Karpas-422 (cell line): ENCODE measurements around the gene TBC1D22A. TPM values are rescaled to one million over a fixed set of nuclear protein-coding genes. Genes with fewer than 3 reads are reported as not detected.

Source experiments
- DNase-seq: peaks from one replicate; pipeline ENCODE4 v3.0.0-alpha.2; 2015
- H2AFZ ChIP-seq: fragments of 200-600 bp; sonication (generic); 2 replicates; pipeline ENCODE4 v1.6.1; 2014; ENCODE audit warnings: antibody characterized with exemption, low read length, mixed read lengths
- H3K27ac ChIP-seq: fragments of 200-600 bp; sonication (generic); 2 replicates; pipeline ENCODE4 v1.5.1; 2014; ENCODE audit warnings: mild to moderate bottlenecking, low read length, moderate library complexity
- H3K27me3 ChIP-seq: fragments of 200-600 bp; sonication (generic); 2 replicates; pipeline ENCODE4 v1.6.1; 2014; ENCODE audit warnings: low read length, mixed read lengths
- H3K36me3 ChIP-seq: fragments of 200-600 bp; sonication (generic); 2 replicates; pipeline ENCODE4 v1.6.1; 2014; ENCODE audit warnings: low read length, mixed read lengths; ENCODE audit not compliant: insufficient read depth
- H3K4me1 ChIP-seq: fragments of 200-600 bp; sonication (generic); 2 replicates; pipeline ENCODE4 v1.6.1; 2014; ENCODE audit warnings: mild to moderate bottlenecking, low read length, mixed read lengths
- H3K4me2 ChIP-seq: fragments of 200-600 bp; sonication (generic); 2 replicates; pipeline ENCODE4 v1.6.1; 2014; ENCODE audit warnings: low read length, low read depth, mild to moderate bottlenecking; ENCODE audit not compliant: poor library complexity, severe bottlenecking
- H3K4me3 ChIP-seq: fragments of 200-600 bp; sonication (generic); 2 replicates; pipeline ENCODE4 v1.5.1; 2014; ENCODE audit warnings: mild to moderate bottlenecking, antibody characterized with exemption, low read length, mixed read lengths
- H3K79me2 ChIP-seq: fragments of 200-600 bp; sonication (generic); 2 replicates; pipeline ENCODE4 v1.6.1; 2014; ENCODE audit warnings: mild to moderate bottlenecking, low read length, mixed read lengths
- H3K9ac ChIP-seq: fragments of 200-600 bp; sonication (generic); 2 replicates; pipeline ENCODE4 v1.6.0; 2014; ENCODE audit warnings: low read length
- H3K9me2 ChIP-seq: fragments of 200-600 bp; sonication (generic), shearing (Covaris generic); replicated peaks from 2 replicates; pipeline ENCODE4 v1.6.0; 2014; ENCODE audit warnings: mild to moderate bottlenecking, low read length, moderate library complexity; ENCODE audit not compliant: insufficient read depth
- H3K9me3 ChIP-seq: fragments of 300-700, 200-600 bp; sonication (generic); 2 replicates; pipeline ENCODE4 v1.6.1; 2014; ENCODE audit warnings: low read length, mixed read lengths
- H4K20me1 ChIP-seq: fragments of 200-600 bp; sonication (generic); 2 replicates; pipeline ENCODE4 v1.6.1; 2014; ENCODE audit warnings: mild to moderate bottlenecking, antibody characterized with exemption, low read length, low read depth; ENCODE audit not compliant: insufficient read depth
- total RNA-seq: library from RNA; depleted of rRNA; stranded (reverse); fragments of >200 nt; shearing (Covaris generic); gene quantifications from 2 replicates; pipeline ENCODE4 v1.2.3, GENCODE V29; 2014; ENCODE audit warnings: low replicate concordance

TBC1D22A gene
- total RNA-seq, 1 experiment from 2014 or later, result 27.7 TPM

DNA sequence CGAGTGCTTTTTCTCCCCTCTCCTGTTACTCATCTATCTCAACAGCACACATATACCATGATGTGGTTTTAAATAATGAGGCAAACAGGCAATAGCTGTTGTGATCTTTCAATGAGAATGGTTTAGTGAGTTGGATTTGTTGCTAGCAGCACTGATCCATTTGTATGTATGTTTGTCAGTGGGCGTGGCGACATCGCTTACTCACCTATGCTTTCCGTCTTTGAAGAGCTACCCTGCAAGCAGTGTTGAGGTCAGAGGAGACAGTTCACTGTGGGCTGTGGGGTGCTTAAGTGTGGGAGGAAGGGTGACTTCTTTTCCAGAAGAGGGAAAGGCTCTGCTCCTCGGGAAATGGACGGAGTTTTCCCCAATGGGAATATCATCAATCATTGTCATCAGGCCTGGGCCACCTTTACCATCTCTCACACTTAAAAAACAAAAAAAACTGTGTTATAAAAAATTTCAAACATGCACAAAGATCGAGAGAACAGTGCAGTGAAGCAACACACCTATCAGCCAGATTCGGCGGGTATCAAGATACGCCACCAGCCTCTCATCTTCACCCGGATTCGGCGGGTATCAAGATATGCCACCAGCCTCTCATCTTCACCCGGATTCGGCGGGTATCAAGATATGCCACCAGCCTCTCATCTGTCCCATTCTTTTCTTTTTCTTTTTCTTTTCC is 83.8 kb downstream of the TBC1D22A start:
- Histone ChIP-seq H3K9me3 (no peaks in the 10 kb centered on the region), H3K9me2 (no peaks in the 10 kb centered on the region), H3K4me3 (no peak overlapping the region), H3K27ac (no peak overlapping the region), H2AFZ (no peak overlapping the region), H3K27me3 (no peaks in the 10 kb centered on the region), H3K36me3 (peaks cover 13% of the 10 kb centered on the region; the same call in 1 of the 2 replicates), H3K4me1 (no peaks in the 10 kb centered on the region), H3K4me2 (no peak overlapping the region), H3K79me2 (peaks cover 100% of the 10 kb centered on the region), H4K20me1 (peaks cover 55% of the 10 kb centered on the region), H3K9ac (no peak overlapping the region)
- no peak for DNase-seq

DNA sequence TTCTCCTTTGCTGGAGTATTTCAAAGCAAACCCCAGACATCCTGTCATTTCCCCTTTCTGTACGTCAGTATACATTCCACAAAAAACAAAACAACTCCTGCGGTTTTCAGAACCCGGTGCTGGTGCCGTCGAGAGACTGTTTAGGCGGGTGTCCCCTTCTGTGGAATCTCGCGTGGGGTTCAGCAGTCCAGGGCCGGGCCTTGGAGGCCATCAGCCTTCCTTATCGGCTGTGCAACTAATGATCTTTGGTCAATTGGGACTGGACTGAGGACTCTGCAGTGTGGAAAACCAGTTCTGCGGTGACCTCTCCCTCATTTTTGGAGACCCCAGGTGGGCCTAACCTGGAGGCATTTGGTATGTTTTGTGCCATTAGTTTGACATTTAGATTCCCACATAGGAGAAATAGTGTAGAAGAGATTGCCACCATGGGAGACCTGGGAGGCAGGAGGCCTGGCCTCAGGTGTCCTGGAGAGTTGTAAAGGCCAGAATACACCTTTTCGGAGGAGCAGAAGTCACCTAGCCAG is 84.4 kb downstream of the TBC1D22A start:
- H3K9ac ChIP-seq, result no peak overlapping the region
- H3K79me2 ChIP-seq, result peaks cover 100% of the 10 kb centered on the region
- H2AFZ ChIP-seq, result no peak overlapping the region
- no peak overlapping the region for H3K4me2 ChIP-seq
- peaks cover 13% of the 10 kb centered on the region; the same call in 1 of the 2 replicates for H3K36me3 ChIP-seq
- no peak overlapping the region for H3K27ac ChIP-seq
- no peaks in the 10 kb centered on the region for H3K4me1 ChIP-seq
- DNase-seq, result no peak
- H4K20me1 ChIP-seq, result peaks cover 53% of the 10 kb centered on the region
- H3K9me3 ChIP-seq, result no peaks in the 10 kb centered on the region
- no peak overlapping the region for H3K4me3 ChIP-seq
- H3K27me3 ChIP-seq, result no peaks in the 10 kb centered on the region
- H3K9me2 ChIP-seq, result no peaks in the 10 kb centered on the region

DNA sequence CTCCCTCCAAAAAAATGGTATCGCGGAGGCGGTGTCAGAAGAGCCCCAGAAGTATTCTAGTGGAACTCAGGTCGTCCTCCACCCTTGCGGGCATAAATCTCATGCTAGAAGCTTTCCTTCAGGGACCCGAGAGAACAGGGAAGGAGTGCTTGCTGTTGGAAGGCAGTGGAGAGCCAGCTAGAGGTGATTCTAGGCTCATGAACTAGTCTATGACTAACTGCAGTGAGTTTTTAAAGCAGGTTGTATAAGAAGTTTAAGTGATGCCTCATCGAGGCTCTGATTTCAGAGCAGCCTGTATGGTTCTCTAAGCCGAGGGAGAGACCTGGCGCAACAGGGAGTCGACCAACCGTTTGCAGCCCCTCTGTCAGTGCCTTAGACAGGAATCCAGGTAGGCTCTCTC is 85.7 kb downstream of the TBC1D22A start:
- no peak overlapping the region for H3K4me2 ChIP-seq
- H3K9me2 ChIP-seq, result no peaks in the 10 kb centered on the region
- DNase-seq, result no peak
- H4K20me1 ChIP-seq, result peaks cover 45% of the 10 kb centered on the region
- peaks cover 100% of the 10 kb centered on the region for H3K79me2 ChIP-seq
- H3K36me3 ChIP-seq, result peaks cover 13% of the 10 kb centered on the region
- H3K27me3 ChIP-seq, result no peaks in the 10 kb centered on the region
- H3K27ac ChIP-seq, result no peak overlapping the region
- H3K4me3 ChIP-seq, result no peak overlapping the region
- no peaks in the 10 kb centered on the region for H3K9me3 ChIP-seq
- no peak overlapping the region for H3K9ac ChIP-seq
- no peaks in the 10 kb centered on the region for H3K4me1 ChIP-seq
- H2AFZ ChIP-seq, result no peak overlapping the region

DNA sequence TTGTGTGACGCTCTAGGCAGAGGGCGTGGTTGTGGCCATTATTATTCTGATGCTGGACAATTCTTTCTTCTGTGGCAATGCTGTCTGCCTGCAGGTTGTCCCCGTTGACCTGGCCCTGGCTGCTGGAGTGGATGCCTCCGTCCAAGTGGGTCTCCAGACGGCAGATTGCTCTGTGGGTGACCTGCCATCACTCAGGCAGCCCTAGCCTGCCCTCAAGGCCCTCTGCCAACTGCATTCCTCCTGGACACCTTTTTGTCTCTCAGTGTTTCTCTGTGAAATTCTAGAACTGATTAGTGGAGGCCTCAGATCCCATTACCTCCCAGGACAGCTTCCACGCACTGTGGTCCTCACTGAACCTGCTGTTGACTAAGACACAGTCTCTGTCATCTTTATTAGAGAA is 86.7 kb downstream of the TBC1D22A start:
- Histone ChIP-seq H3K4me3 (no peak overlapping the region), H3K4me2 (no peak overlapping the region), H3K27me3 (no peaks in the 10 kb centered on the region), H3K9me2 (no peaks in the 10 kb centered on the region), H3K79me2 (peaks cover 100% of the 10 kb centered on the region), H3K27ac (no peak overlapping the region), H3K36me3 (peaks cover 13% of the 10 kb centered on the region), H3K4me1 (no peaks in the 10 kb centered on the region), H3K9ac (no peak overlapping the region), H3K9me3 (no peaks in the 10 kb centered on the region), H2AFZ (no peak overlapping the region), H4K20me1 (peaks cover 52% of the 10 kb centered on the region)
- no peak for DNase-seq

DNA sequence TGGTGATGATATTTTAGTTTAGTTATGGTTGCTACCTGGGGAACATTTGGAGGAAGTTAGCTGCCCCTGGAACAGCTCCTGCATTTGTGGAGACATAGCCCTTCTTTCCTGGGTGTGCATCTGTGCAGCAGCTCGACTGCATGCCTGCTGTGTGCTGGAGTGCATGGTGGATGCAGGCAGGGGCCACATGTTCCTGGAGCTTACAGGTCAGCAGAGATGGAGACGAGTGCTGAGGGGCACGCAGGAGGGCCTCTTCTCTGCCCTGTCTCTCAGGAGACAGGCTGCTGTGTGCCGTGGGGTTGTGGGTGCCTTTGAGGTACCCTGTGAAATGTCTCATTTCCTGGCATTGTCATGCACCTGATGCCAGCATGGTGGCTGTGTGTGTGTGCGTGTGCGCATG is 87.5 kb downstream of the TBC1D22A start:
- Histone ChIP-seq H3K9ac (no peak overlapping the region), H4K20me1 (peaks cover 47% of the 10 kb centered on the region), H3K79me2 (peaks cover 98% of the 10 kb centered on the region), H3K4me3 (no peak overlapping the region), H2AFZ (no peak overlapping the region), H3K4me2 (no peak overlapping the region), H3K27me3 (no peaks in the 10 kb centered on the region), H3K9me2 (no peaks in the 10 kb centered on the region), H3K9me3 (no peaks in the 10 kb centered on the region), H3K27ac (no peak overlapping the region), H3K4me1 (no peaks in the 10 kb centered on the region), H3K36me3 (peaks cover 13% of the 10 kb centered on the region)
- no peak for DNase-seq

DNA sequence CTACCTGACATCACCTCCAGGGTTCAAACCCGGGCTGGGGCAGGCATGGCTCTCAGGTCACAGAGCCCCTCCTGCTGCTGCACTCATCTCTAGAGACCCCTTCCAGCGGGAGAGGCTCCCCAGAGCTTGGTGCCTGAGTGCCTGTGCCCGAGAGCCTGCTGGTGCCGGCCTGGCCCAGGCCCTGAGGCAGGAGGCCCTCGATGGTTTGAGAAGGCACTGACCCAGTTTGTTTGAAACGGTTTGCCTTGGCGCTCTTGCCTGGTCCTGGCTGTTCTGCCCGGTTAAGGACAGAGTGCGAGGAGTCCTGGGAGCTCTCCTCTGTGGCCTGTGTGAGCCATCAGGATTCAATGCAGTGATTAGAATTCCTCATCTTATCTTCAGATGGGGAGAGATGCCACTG is 88.9 kb downstream of the TBC1D22A start:
- Histone ChIP-seq H3K36me3 (peaks cover 13% of the 10 kb centered on the region), H2AFZ (no peak overlapping the region), H3K9ac (no peak overlapping the region), H4K20me1 (peaks cover 38% of the 10 kb centered on the region), H3K4me1 (no peaks in the 10 kb centered on the region), H3K27ac (no peak overlapping the region), H3K4me2 (no peak overlapping the region), H3K9me2 (no peaks in the 10 kb centered on the region), H3K79me2 (peaks cover 98% of the 10 kb centered on the region), H3K27me3 (no peaks in the 10 kb centered on the region), H3K9me3 (no peaks in the 10 kb centered on the region), H3K4me3 (no peak overlapping the region)
- DNase-seq, result no peak

DNA sequence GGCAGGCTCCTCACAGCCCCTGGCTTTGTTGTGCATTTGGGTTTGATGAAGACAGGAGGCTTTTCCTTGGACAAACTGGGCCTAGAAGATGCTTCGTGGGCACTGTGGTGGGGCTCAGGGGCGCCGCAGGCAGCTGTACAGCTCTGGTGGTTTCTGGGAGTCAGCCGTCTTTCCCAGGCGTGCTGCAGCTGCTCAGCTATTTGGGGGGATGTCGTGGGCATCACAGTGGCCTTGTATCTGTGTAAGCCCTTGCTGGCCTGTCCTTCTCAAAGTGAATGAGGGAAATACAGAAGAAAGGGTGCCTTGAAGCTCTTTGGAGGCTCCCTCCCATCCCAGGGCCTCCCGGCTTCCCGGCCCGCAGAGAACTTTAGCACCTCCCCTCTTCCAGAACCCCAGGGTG is 89.5 kb downstream of the TBC1D22A start:
- Histone ChIP-seq H3K27me3 (no peaks in the 10 kb centered on the region), H3K9ac (no peak overlapping the region), H3K9me2 (no peaks in the 10 kb centered on the region), H3K9me3 (no peaks in the 10 kb centered on the region), H3K4me3 (no peak overlapping the region), H3K79me2 (peaks cover 98% of the 10 kb centered on the region), H3K36me3 (peaks cover 13% of the 10 kb centered on the region), H3K4me1 (no peaks in the 10 kb centered on the region), H4K20me1 (peaks cover 36% of the 10 kb centered on the region), H3K4me2 (no peak overlapping the region), H3K27ac (no peak overlapping the region), H2AFZ (no peak overlapping the region)
- no peak for DNase-seq

DNA sequence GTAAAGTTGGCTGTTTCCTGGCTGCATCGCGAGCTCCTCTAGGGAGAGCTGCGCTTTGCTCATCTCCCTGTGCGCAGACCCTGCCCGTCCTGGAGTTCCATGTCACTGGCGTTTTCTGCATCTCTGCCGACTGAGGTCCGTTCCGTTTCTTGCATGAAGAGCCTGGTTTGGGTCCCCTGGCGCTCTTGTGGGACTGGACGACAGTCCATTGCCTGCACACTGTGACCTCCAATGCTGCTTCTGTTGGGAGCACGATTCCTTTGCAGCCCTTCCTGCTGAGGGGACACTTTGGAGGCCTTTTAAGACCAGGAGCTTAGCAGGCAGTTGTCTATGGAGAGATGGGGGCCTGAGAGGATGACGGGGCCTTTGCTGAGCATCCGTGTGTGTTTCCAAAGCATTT is 90.3 kb downstream of the TBC1D22A start:
- Histone ChIP-seq H3K27ac (no peak overlapping the region), H3K9me3 (no peaks in the 10 kb centered on the region), H3K9me2 (no peaks in the 10 kb centered on the region), H3K4me1 (no peaks in the 10 kb centered on the region), H3K9ac (no peak overlapping the region), H3K36me3 (peaks cover 10% of the 10 kb centered on the region), H3K79me2 (peaks cover 98% of the 10 kb centered on the region), H3K27me3 (no peaks in the 10 kb centered on the region), H2AFZ (no peak overlapping the region), H3K4me2 (no peak overlapping the region), H3K4me3 (no peak overlapping the region), H4K20me1 (peaks cover 40% of the 10 kb centered on the region)
- no peak for DNase-seq
